ENCODE measurements around the gene DNAJC8. TPM values are rescaled to one million over a fixed set of nuclear protein-coding genes. Genes with fewer than 3 reads are reported as not detected.

The DNAJC8 gene
- total and polyA plus RNA-seq, 10 of the 15 experiments (the other 5 are each of a cell fraction or from before 2014, with no cell fraction given) = 91.2 to 296 (median 152) TPM

DNA sequence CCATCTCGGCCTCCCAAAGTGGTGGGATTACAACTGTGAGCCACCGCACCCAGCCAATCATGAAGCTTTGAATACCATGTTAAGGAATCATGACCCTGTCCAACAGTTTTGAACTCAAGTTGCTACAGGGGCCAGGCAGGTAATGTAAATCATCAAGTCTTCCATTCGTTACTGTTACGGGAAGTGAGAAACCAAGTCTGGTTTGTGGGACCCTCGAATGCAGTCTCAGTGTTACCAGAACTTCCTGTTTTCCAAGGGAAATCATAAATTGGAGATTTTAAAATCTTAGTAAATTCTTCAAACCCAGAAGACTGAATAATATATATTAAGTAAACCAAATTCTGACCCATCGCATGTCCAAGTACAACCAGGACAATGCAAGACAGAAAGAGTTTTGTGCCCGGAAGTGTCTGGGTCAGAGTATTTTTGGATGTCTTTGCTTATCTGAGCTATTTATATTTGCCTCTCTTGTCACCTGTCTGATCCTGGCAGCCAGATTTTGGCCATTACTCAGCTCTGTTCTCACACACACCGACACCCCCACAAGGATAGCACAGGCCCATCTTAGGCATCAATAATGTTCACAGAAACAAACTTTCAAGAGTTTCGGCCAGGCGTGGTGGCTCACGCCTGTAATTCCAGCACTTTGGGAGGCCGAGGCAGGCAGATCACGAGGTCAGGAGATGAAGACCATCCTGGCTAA is 11.9 kb upstream of the DNAJC8 start (continued):
- no peak for TF ChIP-seq USF1 (IDR thresholded peaks at IDR 0.05; ENCODE audit: borderline replicate concordance, extremely low read length, insufficient read depth, low read depth, low read length)
- TF ChIP-seq, protein P1, sequence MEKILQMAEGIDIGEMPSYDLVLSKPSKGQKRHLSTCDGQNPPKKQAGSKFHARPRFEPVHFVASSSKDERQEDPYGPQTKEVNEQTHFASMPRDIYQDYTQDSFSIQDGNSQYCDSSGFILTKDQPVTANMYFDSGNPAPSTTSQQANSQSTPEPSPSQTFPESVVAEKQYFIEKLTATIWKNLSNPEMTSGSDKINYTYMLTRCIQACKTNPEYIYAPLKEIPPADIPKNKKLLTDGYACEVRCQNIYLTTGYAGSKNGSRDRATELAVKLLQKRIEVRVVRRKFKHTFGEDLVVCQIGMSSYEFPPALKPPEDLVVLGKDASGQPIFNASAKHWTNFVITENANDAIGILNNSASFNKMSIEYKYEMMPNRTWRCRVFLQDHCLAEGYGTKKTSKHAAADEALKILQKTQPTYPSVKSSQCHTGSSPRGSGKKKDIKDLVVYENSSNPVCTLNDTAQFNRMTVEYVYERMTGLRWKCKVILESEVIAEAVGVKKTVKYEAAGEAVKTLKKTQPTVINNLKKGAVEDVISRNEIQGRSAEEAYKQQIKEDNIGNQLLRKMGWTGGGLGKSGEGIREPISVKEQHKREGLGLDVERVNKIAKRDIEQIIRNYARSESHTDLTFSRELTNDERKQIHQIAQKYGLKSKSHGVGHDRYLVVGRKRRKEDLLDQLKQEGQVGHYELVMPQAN (conservative IDR thresholded peaks at IDR 0.05) = 0 out of 2 replicates have a peak, but pooled peaks have one; percentile 13
- TF ChIP-seq CHD2 (IDR thresholded peaks at IDR 0.05; ENCODE audit: borderline replicate concordance, low read depth, low read length) = no peak
- peak; percentile 86 for TF ChIP-seq NFIC (IDR thresholded peaks at IDR 0.05; ENCODE audit: low read depth, low read length)
- TF ChIP-seq TBL1XR1 (IDR thresholded peaks at IDR 0.05; ENCODE audit: low read depth, low read length) = peak; percentile 64; the same call in 1 of the 2 replicates
- TF ChIP-seq ZNF687 (IDR thresholded peaks at IDR 0.05) = peak; percentile 67; the same call in 1 of the 2 replicates
- no peak for TF ChIP-seq KDM1A (IDR thresholded peaks at IDR 0.05; ENCODE audit: borderline replicate concordance)
- peak; percentile 32; the same call in 1 of the 2 replicates for TF ChIP-seq CREB1 (IDR thresholded peaks at IDR 0.05; ENCODE audit: low read depth)
- TF ChIP-seq PAX8 (IDR thresholded peaks at IDR 0.05) = 0 out of 2 replicates have a peak, but pooled peaks have one; percentile 40
- no peak for TF ChIP-seq CUX1 (IDR thresholded peaks at IDR 0.05; ENCODE audit: insufficient replicate concordance, low read depth, low read length)
- TF ChIP-seq TARDBP (IDR thresholded peaks at IDR 0.05; ENCODE audit: borderline replicate concordance) = no peak
- 0 out of 2 replicates have a peak, but pooled peaks have one; percentile 36 for TF ChIP-seq SMAD5 (IDR thresholded peaks at IDR 0.05; ENCODE audit: low read depth)
- 0 out of 2 replicates have a peak, but pooled peaks have one; percentile 53 for TF ChIP-seq GATAD2B (conservative IDR thresholded peaks at IDR 0.05; ENCODE audit: low read depth)
- peak; percentile 68 for TF ChIP-seq ATF2 (IDR thresholded peaks at IDR 0.05; ENCODE audit: low read length)
- peak; percentile 74; the same call in 1 of the 2 replicates for TF ChIP-seq DPF2 (IDR thresholded peaks at IDR 0.05)

Measured in GM12878 (cell line).